Sciatic nerve (tissue), 2 donors: Measurements from ENCODE around the gene DUSP7. TPM values are rescaled to one million over a fixed set of nuclear protein-coding genes. Genes with fewer than 3 reads are reported as not detected.
"Not testable (repeated sequence)": the region's sequence is repeated elsewhere in the genome, so short reads cannot be mapped to it uniquely, and the experiment has no call there.

Source experiments
- ATAC-seq: fragments of 200-7000 bp; cut with Tn5 transposase; one replicate; pipeline ENCODE4 v1.9.1; 2020; ENCODE audit warnings: mild to moderate bottlenecking, moderate library complexity
- DNase-seq: peaks from one replicate; pipeline ENCODE4 v3.0.0-alpha.2; 2020; ENCODE audit warnings: low spot score
- intact Hi-C: fragments of 100-400 bp; cut with DNase I; formaldehyde crosslinking; loops from one replicate; pipeline ENCODE4 v1.14.2; 2022
- total RNA-seq: library from RNA; stranded (reverse); fragmentation: NEBNext Ultra II Directional; extraction: Animal tissue kit (Norgen Biotek cat#: 25700); gene quantifications from one replicate; pipeline ENCODE4 v1.2.1, GENCODE V29; 2021
- donor health status: DM: no; HTN: no; CAD: no.
- donor health status: DM: no; HTN: no; CAD: no.

Gene DUSP7
- total RNA-seq, 1 donor from 2014 or later, result 22.1 TPM

- no peak for DNase-seq
- intact Hi-C loops, result no loop called here
- ATAC-seq, result no peak
Measured at GRCh38 chr3:52055537-52056351, 627 bp downstream of the DUSP7 start.

GRCh38 chr3:52054661-52055511 is 1.5 kb downstream of the DUSP7 start:
- intact Hi-C loops, result loop anchor here (5.0 kb wide), 1 partner anchor 53 kb away; no protein-coding TSS in a partner anchor
- ATAC-seq, result no peak
- DNase-seq, result no peak

- intact Hi-C loops, result loop anchor here (5.0 kb wide), 1 partner anchor 51 kb away; no protein-coding TSS in a partner anchor
- no peak for DNase-seq
- peak; percentile 2 for ATAC-seq
Measured at GRCh38 chr3:52053307-52054304, 2.8 kb downstream of the DUSP7 start.

GRCh38 chr3:52052831-52053306 is 3.5 kb downstream of the DUSP7 start:
- intact Hi-C loops, result loop anchor here (5.0 kb wide), 1 partner anchor 51 kb away; no protein-coding TSS in a partner anchor
- peak; percentile 91 for DNase-seq
- peak; percentile 60 for ATAC-seq

- ATAC-seq (no peak), DNase-seq (no peak)
- intact Hi-C loops, result loop anchor here (5.0 kb wide), 1 partner anchor 49 kb away; no protein-coding TSS in a partner anchor
Measured at GRCh38 chr3:52051444-52051843, 4.9 kb downstream of the DUSP7 start.

GRCh38 chr3:52050571-52050970 is 5.8 kb downstream of the DUSP7 start:
- ATAC-seq (no peak), DNase-seq (no peak)
- intact Hi-C loops, result loop anchor here (5.0 kb wide), 1 partner anchor 48 kb away; no protein-coding TSS in a partner anchor

- ATAC-seq (no peak), DNase-seq (no peak)
- intact Hi-C loops, result no loop called here
Measured at GRCh38 chr3:52049503-52049902, 6.9 kb downstream of the DUSP7 start.

GRCh38 chr3:52047295-52047960 is 8.9 kb downstream of the DUSP7 start:
- intact Hi-C loops, result no loop called here
- DNase-seq, result no peak
- peak; percentile 57 for ATAC-seq

- DNase-seq (no peak), ATAC-seq (no peak)
- intact Hi-C loops, result no loop called here
Measured at GRCh38 chr3:52046902-52047239, 9.5 kb downstream of the DUSP7 start.

- no peak for DNase-seq
- intact Hi-C loops, result no loop called here
- ATAC-seq, result no peak
Measured at GRCh38 chr3:52046186-52046901, 10.0 kb downstream of the DUSP7 start.

- intact Hi-C loops, result no loop called here
- ATAC-seq (no peak), DNase-seq (no peak)
Measured at GRCh38 chr3:52044869-52045619, 11.3 kb downstream of the DUSP7 start.

- no peak for DNase-seq
- ATAC-seq, result no peak
- intact Hi-C loops, result no loop called here
Measured at GRCh38 chr3:52043750-52044149, 12.6 kb downstream of the DUSP7 start.

- intact Hi-C loops, ATAC-seq, DNase-seq: not testable (repeated sequence)
Measured at GRCh38 chr3:52043039-52043438, 13.3 kb downstream of the DUSP7 start.

GRCh38 chr3:52041118-52041731 is 15.1 kb downstream of the DUSP7 start:
- no peak for ATAC-seq
- DNase-seq, result no peak
- intact Hi-C loops, result no loop called here

- DNase-seq (no peak), ATAC-seq (no peak)
- intact Hi-C loops, result no loop called here
Measured at GRCh38 chr3:52040600-52040999, 15.8 kb downstream of the DUSP7 start.

GRCh38 chr3:52039846-52040245 is 16.5 kb downstream of the DUSP7 start:
- intact Hi-C loops, result no loop called here
- DNase-seq, result peak; percentile 90
- ATAC-seq, result peak; percentile 92
